ENCODE measurements around the gene UCHL5.

DNA sequence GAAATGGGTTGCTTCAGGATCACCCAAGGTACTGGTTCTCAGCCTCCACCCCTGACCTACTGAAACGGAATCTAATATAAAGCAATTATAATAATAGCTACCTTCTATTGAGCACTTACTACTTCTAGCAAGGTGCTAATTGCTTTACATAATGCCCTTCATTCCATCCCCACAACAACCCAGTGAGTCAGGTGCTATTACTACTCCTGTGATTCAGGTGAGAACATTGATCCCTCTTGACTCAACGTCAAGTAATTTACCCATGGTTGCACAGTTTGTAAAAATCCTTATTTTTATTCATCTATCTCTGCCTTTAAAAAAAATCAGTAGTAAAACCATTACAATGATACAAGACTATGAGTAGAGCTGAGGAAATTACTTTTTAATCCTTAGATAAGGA lies 85.2 kb downstream of the UCHL5 start:
- TF ChIP-seq, protein P1, sequence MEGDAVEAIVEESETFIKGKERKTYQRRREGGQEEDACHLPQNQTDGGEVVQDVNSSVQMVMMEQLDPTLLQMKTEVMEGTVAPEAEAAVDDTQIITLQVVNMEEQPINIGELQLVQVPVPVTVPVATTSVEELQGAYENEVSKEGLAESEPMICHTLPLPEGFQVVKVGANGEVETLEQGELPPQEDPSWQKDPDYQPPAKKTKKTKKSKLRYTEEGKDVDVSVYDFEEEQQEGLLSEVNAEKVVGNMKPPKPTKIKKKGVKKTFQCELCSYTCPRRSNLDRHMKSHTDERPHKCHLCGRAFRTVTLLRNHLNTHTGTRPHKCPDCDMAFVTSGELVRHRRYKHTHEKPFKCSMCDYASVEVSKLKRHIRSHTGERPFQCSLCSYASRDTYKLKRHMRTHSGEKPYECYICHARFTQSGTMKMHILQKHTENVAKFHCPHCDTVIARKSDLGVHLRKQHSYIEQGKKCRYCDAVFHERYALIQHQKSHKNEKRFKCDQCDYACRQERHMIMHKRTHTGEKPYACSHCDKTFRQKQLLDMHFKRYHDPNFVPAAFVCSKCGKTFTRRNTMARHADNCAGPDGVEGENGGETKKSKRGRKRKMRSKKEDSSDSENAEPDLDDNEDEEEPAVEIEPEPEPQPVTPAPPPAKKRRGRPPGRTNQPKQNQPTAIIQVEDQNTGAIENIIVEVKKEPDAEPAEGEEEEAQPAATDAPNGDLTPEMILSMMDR (tag by site-specific recombination; IDR thresholded peaks at IDR 0.05), result no peak
- TF ChIP-seq, protein P2, sequence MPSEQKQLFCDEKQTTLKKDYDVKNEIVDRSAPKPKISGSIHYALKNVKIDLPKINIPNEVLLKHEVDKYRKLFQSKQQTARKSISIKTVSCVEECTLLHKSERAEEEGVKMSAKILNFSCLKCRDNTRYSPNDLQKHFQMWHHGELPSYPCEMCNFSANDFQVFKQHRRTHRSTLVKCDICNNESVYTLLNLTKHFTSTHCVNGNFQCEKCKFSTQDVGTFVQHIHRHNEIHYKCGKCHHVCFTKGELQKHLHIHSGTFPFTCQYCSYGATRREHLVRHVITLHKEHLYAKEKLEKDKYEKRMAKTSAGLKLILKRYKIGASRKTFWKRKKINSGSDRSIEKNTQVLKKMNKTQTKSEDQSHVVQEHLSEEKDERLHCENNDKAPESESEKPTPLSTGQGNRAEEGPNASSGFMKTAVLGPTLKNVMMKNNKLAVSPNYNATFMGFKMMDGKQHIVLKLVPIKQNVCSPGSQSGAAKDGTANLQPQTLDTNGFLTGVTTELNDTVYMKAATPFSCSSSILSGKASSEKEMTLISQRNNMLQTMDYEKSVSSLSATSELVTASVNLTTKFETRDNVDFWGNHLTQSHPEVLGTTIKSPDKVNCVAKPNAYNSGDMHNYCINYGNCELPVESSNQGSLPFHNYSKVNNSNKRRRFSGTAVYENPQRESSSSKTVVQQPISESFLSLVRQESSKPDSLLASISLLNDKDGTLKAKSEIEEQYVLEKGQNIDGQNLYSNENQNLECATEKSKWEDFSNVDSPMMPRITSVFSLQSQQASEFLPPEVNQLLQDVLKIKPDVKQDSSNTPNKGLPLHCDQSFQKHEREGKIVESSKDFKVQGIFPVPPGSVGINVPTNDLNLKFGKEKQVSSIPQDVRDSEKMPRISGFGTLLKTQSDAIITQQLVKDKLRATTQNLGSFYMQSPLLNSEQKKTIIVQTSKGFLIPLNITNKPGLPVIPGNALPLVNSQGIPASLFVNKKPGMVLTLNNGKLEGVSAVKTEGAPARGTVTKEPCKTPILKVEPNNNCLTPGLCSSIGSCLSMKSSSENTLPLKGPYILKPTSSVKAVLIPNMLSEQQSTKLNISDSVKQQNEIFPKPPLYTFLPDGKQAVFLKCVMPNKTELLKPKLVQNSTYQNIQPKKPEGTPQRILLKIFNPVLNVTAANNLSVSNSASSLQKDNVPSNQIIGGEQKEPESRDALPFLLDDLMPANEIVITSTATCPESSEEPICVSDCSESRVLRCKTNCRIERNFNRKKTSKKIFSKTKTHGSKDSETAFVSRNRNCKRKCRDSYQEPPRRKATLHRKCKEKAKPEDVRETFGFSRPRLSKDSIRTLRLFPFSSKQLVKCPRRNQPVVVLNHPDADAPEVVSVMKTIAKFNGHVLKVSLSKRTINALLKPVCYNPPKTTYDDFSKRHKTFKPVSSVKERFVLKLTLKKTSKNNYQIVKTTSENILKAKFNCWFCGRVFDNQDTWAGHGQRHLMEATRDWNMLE (tag by site-specific recombination; conservative IDR thresholded peaks at IDR 0.05; ENCODE audit: low read depth), result no peak
- no peak for TF ChIP-seq ZFP69B (tag by site-specific recombination; IDR thresholded peaks at IDR 0.05)
- TF ChIP-seq YY1 (tag by site-specific recombination; IDR thresholded peaks at IDR 0.05), result no peak
- no peak for TF ChIP-seq ZNF140 (tag by site-specific recombination; IDR thresholded peaks at IDR 0.05)
- TF ChIP-seq KLF1 (tag by site-specific recombination; IDR thresholded peaks at IDR 0.05), result no peak
- no peak for TF ChIP-seq ZNF133 (tag by site-specific recombination; IDR thresholded peaks at IDR 0.05)
- TF ChIP-seq, protein P3, sequence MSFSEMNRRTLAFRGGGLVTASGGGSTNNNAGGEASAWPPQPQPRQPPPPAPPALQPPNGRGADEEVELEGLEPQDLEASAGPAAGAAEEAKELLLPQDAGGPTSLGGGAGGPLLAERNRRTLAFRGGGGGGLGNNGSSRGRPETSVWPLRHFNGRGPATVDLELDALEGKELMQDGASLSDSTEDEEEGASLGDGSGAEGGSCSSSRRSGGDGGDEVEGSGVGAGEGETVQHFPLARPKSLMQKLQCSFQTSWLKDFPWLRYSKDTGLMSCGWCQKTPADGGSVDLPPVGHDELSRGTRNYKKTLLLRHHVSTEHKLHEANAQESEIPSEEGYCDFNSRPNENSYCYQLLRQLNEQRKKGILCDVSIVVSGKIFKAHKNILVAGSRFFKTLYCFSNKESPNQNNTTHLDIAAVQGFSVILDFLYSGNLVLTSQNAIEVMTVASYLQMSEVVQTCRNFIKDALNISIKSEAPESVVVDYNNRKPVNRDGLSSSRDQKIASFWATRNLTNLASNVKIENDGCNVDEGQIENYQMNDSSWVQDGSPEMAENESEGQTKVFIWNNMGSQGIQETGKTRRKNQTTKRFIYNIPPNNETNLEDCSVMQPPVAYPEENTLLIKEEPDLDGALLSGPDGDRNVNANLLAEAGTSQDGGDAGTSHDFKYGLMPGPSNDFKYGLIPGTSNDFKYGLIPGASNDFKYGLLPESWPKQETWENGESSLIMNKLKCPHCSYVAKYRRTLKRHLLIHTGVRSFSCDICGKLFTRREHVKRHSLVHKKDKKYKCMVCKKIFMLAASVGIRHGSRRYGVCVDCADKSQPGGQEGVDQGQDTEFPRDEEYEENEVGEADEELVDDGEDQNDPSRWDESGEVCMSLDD (tag by site-specific recombination; IDR thresholded peaks at IDR 0.05), result no peak
- no peak for TF ChIP-seq ZNF423 (tag by site-specific recombination; IDR thresholded peaks at IDR 0.05)
